ENCODE measurements around the gene ZNF571.

DNA sequence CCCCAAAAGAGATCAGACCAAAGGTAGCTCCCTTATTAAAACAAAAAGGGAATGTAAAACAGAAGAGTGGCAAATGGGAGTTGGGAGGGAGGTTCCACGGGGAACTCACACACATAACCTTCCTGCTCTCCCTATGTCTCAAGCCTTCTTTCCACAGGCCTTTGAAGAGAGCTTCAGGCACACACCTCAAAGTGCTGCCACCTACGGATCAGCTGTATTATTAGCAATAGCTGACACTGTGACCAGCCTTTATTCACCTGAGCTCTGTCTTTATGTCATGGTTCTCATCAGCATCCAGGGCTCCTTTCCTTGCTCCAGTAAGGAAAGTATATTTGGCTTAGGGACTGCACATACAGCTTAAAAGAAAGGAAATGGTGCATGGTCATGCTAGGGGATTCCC is 11.3 kb downstream of the ZNF571 start:
- TF ChIP-seq, protein P1, sequence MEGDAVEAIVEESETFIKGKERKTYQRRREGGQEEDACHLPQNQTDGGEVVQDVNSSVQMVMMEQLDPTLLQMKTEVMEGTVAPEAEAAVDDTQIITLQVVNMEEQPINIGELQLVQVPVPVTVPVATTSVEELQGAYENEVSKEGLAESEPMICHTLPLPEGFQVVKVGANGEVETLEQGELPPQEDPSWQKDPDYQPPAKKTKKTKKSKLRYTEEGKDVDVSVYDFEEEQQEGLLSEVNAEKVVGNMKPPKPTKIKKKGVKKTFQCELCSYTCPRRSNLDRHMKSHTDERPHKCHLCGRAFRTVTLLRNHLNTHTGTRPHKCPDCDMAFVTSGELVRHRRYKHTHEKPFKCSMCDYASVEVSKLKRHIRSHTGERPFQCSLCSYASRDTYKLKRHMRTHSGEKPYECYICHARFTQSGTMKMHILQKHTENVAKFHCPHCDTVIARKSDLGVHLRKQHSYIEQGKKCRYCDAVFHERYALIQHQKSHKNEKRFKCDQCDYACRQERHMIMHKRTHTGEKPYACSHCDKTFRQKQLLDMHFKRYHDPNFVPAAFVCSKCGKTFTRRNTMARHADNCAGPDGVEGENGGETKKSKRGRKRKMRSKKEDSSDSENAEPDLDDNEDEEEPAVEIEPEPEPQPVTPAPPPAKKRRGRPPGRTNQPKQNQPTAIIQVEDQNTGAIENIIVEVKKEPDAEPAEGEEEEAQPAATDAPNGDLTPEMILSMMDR (IDR thresholded peaks at IDR 0.05), result no peak
- TF ChIP-seq POLR2A (IDR thresholded peaks at IDR 0.05) (no peak), POLR2AphosphoS5 (IDR thresholded peaks at IDR 0.05) (no peak)
